IPS-11a (cell line): ENCODE data around the gene LRRC3.

Source experiments
- H3K4me3 ChIP-seq: one replicate; pipeline ENCODE4 v1.5.1; 2013; ENCODE audit warnings: low read depth, low read length, control low read depth

LRRC3 gene

DNA sequence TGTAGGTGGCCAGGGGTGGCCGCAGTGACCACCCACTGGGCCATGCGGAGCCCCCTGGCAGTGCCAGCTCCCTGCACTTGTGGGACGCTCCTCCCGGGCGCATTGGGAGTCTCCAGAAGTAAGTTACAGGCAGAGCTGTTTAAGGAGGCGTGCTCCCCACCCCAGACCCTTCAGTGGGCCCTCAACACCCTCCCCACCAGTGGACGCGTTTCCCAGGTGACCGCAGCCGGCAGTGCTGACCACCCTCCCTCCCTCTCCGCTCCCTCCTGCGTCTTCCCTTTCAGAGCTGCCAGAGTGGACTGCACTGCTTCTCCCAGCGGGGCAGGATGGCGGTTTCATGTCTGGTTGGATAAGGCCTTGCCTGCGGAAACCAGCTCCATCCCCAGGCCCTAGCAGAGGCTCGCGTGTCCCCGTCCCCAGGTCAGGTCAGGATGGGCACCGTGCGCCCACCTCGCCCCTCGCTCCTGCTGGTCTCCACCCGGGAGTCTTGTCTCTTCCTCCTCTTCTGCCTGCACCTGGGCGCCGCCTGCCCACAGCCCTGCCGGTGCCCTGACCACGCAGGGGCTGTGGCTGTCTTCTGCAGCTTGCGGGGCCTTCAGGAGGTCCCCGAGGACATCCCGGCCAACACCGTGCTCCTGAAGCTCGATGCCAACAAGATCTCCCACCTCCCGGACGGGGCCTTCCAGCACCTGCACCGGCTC is 1.1 kb downstream of the LRRC3 start:
- no peak overlapping the region for H3K4me3 ChIP-seq

DNA sequence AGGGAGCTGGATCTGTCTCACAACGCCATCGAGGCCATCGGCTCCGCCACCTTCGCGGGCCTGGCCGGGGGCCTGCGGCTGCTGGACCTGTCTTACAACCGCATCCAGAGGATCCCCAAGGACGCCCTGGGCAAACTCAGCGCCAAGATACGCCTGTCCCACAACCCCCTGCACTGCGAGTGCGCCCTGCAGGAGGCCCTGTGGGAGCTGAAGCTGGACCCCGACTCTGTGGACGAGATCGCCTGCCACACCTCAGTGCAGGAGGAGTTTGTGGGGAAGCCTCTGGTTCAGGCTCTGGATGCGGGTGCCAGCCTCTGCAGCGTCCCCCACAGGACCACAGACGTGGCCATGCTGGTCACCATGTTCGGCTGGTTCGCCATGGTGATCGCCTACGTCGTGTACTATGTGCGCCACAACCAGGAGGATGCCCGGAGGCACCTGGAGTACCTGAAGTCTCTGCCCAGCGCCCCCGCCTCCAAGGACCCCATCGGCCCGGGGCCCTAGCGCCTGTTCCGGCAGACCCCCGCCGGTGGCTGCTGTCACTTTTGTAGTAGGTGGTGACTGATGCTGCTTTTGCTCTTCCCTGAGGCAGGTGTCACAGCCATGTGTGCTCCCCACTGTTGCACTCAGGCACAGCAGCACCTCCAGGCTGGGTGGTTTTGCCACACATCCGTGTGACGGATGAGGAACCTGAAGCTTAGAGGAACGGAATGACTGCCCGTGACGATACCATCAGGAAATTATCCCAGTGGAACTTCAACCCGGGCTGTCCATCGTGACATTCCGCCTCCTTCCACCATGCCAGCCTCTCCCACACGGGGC is 1.8 kb downstream of the LRRC3 start:
- H3K4me3 ChIP-seq: no peak overlapping the region

GRCh38 chr21:44458971-44459711 is 3.8 kb downstream of the LRRC3 start:
- H3K4me3 ChIP-seq: no peak overlapping the region

DNA sequence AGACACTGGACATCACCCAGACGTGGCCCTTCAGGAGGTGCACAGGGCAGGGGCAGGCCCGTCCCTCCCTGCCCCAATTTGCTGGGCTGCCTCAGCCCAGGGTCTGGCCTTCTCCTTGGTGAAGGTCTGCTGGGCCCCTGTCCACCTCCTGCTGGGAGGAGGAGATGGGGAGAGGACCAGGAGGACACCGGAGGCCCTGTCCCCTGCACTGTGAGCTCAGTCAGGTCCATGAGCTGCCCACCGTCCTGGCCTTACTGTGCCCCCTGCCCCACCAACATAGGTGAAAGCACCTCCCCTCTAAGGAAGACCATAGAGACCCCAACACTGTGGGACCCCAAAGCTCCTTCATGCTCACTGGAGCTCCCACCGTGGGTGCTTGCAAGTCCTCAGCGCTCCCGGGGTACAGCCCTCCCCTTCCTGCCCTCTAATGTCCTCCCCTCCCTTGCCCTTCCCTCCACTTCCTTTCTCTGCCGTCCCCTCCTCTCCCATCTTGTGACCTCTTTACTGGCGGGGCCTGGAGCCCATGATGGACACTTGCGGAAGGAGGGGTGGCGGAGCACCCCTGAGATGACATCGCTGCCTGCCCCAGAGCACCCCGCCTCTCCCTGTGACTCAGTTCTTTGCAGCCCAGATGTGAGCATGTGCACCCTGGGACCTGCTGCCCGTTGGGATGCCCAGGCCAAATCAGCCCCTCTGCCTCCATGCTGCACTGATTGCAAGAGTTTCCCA is 4.6 kb downstream of the LRRC3 start:
- H3K4me3 ChIP-seq: no peak overlapping the region

DNA sequence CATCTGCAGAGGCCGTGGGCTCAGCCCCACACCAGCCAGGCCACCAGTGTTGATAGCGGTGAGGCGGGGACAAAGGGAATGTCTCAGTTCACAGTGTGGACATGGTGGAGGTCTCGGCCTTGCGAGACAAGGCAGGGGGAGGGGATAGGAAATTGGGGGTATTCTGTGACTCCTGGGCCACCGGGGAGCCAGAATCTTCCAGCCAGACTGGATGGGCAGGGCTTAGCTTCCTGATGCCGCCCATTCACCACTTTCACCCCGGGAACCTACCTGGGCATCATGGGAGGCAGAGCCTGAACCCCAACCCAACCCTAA is 5.1 kb downstream of the LRRC3 start:
- no peak overlapping the region for H3K4me3 ChIP-seq

GRCh38 chr21:44461005-44461404 is 5.7 kb downstream of the LRRC3 start:
- H3K4me3 ChIP-seq: no peak overlapping the region

DNA sequence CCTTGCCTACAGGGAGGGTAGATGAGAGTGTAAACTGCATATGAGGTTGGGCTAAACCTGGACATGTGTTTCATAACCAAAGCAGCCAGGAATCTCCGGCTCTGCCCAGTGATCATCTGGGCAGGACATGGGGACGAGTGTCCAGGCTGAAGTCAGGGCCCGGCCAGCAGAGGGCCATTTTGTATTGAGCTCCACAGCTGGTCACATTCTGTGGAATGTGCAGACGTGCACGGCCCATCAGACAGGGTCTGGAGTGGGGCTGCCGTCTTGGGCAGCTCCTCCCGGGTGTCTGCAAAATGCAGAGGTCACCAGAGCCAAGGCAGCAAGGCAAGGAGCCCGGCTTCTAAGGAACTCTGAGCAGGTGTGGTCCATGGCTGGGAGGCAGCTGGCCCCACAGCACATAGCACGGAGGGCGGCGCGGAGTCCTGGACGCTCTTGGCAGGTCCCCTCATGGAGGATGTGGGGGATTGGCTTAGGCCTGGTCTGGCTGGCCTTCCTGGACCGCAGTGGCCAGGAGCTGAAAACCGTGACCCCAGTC is 6.2 kb downstream of the LRRC3 start:
- H3K4me3 ChIP-seq: no peak overlapping the region

DNA sequence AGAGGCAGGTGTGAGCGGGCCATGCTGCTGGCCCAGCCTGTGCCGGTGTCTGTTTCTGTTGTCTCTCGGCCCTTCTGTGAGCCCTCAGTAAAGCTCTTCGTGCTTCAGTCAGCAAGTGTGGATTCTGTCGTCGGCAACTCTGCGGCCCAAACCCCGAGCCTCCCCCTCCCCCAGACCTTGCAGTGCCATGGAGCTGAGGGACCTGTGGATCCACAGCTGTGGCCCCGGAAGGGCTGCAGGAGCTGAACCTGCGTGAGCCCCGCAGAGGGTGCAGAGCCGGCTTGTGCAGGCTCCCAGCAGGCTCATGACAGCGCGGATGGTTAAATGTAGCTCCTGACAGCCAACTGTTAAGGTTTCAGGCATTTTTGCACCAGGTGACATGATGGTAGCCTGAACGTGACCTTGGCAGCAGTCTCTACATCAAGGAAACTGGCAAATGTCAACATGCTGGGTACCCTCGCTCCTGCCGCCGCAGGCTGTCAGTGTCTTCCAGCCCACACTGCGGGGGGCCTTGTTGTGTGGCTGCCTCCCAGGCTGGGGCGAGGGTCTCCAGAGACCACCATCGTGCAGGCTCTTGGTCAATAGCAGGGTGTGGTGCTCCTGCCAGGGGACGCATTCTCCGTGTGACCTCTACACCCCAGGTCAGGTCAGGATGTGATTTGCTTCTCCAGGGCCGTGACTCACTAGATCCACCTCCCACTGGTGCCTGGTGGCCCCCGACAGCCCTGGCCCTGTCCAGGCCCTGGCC is 7.0 kb downstream of the LRRC3 start:
- H3K4me3 ChIP-seq: no peak overlapping the region

GRCh38 chr21:44462834-44463200 is 7.5 kb downstream of the LRRC3 start:
- no peak overlapping the region for H3K4me3 ChIP-seq

GRCh38 chr21:44463724-44464123 is 8.4 kb downstream of the LRRC3 start:
- no peak overlapping the region for H3K4me3 ChIP-seq

DNA sequence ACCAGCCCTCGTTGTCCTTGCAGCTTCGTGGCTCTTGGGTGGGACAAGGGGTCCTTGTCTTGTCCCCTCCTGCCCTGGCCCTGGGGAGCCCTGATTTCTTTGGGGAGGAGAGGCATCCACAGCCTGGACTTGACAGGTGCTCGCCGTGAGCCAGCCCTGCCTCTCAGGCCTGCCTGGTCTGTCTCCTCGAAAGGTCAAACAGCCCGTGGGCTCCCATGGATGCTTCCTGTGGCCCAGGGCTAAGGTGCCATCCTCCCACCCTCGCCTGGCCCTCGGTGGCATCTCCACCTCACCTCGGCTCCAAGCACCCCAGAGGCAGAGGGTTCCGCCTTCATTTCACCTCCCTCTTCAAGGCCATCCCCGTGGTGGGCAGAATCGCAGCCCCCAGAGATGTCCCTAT is 9.0 kb downstream of the LRRC3 start:
- no peak overlapping the region for H3K4me3 ChIP-seq

DNA sequence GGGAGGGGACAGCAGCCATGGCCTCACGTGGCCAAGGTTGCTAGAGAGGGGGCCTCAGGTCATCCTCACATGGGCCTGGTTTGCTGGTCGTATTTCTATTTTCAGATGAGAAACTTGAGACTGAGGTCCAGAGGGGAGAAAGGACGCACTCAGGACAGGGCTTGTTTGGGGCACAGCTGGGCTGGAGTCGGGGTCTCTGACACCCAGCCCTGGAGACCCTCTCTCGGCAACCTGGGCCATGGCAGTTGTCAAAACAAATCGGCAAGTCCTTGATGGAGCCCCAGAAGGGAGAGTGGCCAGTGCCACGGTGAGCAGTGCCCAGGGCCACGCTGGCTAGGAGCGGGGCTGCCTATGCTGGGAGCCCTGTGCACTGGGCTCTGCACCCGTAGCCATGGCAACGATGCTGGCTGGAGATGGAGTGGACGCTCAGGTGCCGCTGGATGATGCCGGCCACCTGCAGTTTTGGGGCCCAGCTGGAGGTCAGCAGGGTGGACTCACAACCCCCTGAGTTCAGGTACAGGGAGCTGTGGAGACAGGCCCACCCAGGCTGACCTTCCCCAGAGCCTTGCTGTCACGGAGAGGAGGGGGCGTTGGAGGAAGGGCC is 11.1 kb downstream of the LRRC3 start:
- H3K4me3 ChIP-seq: no peak overlapping the region

DNA sequence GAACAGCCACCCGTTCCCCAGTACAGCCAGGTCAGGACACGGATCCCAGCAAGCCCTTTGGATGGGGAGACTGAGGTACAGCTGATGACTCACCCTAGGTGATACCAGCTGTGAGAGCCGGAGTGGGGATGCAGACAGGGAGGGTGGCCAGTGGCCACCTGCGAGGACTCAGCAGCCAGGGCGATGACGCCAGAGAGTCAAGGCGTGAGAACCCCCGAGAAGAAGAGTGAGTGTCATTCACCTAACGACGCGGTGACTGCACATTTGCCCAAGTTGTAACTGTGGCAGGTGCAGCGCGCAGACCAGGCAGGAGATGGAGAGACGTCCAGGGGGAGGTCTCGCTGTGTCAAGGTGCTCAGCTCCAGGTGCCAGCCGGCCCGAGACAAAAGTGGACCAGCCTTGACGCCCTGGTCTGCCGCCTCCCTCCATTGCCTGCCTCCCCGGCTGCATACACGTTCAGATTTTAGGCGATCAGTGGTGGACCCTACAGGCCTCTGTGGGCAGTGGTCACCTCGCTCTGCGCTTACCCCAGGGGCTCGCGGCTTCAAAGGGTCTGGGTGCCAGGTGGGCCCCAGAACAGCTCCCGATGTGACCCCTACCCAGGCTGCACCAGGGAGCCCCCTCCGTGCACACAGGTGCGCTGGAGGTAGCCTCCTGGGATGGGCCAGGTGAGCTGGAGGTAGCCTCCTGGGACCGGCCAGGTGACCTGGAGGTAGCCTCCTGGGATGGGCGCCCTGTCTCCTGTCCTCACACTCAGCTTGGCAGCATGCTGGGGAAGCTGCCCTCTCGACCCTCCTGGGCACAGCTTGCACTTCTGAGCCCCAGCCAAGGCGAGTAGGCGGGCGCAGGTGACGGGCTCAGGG is 11.9 kb downstream of the LRRC3 start:
- no peak overlapping the region for H3K4me3 ChIP-seq

GRCh38 chr21:44467859-44468195 is 12.5 kb downstream of the LRRC3 start:
- H3K4me3 ChIP-seq: no peak overlapping the region

DNA sequence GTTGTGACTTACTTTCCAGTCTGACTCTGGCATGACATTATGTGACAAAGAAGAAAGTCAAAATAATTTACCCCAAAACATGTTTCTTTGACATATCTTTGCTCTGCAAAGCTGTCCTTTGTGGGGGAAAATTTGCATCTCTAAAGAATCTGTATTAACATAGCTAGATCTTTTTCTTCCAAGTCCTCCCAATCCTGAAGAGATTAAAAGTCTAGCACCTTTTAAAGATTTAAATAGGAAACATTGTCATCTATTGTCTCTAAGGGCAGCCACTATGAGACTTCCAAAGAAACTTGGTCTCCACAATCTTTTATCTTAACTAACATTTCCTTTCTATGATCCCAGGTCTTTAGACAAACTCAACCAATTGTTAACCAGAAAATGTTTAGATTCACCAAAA is 16.0 kb downstream of the LRRC3 start:
- H3K4me3 ChIP-seq: no peak overlapping the region

DNA sequence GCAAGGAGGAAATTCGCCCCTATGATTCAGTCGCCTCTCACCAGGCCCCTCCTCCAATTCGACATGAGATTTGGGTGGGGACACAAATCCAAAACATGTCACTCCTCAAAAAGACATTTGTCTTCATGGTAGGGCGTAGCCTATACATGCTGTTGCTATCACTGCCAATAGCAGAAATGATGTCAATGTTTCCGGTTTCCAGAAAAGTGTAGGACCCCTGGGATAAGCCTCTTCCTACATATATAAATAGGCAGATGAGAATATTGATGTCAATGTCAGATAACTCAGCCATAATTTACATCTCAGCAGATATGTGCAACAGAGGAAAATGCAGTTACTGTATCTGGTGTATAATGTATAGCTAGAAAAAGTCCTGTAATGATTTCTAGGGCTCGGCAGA is 16.7 kb downstream of the LRRC3 start:
- no peak overlapping the region for H3K4me3 ChIP-seq

- H3K4me3 ChIP-seq: no peak overlapping the region
Measured at GRCh38 chr21:44473915-44474555, 18.7 kb downstream of the LRRC3 start.

GRCh38 chr21:44475266-44475845 is 20.0 kb downstream of the LRRC3 start:
- no peak overlapping the region for H3K4me3 ChIP-seq
